T-helper 1 cell treated with Interleukin-12 subunit alpha and Interleukin-12 subunit beta and Interleukin-4 antibody, amounts not matched to agents 30 μg/mL and 1 μg/mL, for 36 hours (primary cell): ENCODE measurements around the gene LPIN2.

Source experiments
- H3K27ac Mint-ChIP-seq: one replicate; pipeline ENCODE4 v1.8.0; 2021; ENCODE audit warnings: mild to moderate bottlenecking, mixed read lengths
- H3K27me3 Mint-ChIP-seq: one replicate; pipeline ENCODE4 v1.8.0; 2021; ENCODE audit warnings: low read depth, mixed read lengths
- H3K36me3 Mint-ChIP-seq: one replicate; pipeline ENCODE4 v1.8.0; 2021; ENCODE audit warnings: low read depth, mixed read lengths
- H3K4me1 Mint-ChIP-seq: one replicate; pipeline ENCODE4 v1.8.0; 2021; ENCODE audit warnings: low read depth, mixed read lengths
- H3K4me3 Mint-ChIP-seq: one replicate; pipeline ENCODE4 v1.8.0; 2021; ENCODE audit warnings: mild to moderate bottlenecking, moderate library complexity, mixed read lengths
- H3K9me3 Mint-ChIP-seq: one replicate; pipeline ENCODE4 v1.8.0; 2021; ENCODE audit warnings: mixed read lengths

LPIN2 gene

GRCh38 chr18:3013024-3013804 lies at the start of gene LPIN2:
Gene LPIN2 (minus strand): TSS chr18:3013144. CDS start chr18:2960840, 52,304 bp downstream.
- Mint-ChIP-seq H3K36me3 (peaks cover 28% of the 10 kb centered on the region), H3K4me1 (peaks cover 62% of the 10 kb centered on the region), H3K27me3 (no peaks in the 10 kb centered on the region), H3K9me3 (no peaks in the 10 kb centered on the region), H3K4me3 (peak within 1 kb of the TSS; percentile 93), H3K27ac (peak within 1 kb of the TSS; percentile 87)

- no peaks in the 10 kb centered on the region for H3K9me3 Mint-ChIP-seq
- peak overlapping the region; percentile 71 for H3K4me3 Mint-ChIP-seq
- H3K27me3 Mint-ChIP-seq = no peaks in the 10 kb centered on the region
- peak overlapping the region; percentile 100 for H3K27ac Mint-ChIP-seq
- H3K36me3 Mint-ChIP-seq = peaks cover 6% of the 10 kb centered on the region
- peaks cover 57% of the 10 kb centered on the region for H3K4me1 Mint-ChIP-seq
Observed at GRCh38 chr18:3061581-3062312, 48.8 kb upstream of the LPIN2 start.

GRCh38 chr18:3060667-3061580 lies 48.0 kb upstream of the LPIN2 start:
- Mint-ChIP-seq H3K4me1 (peaks cover 59% of the 10 kb centered on the region), H3K27ac (peak overlapping the region; percentile 100), H3K9me3 (no peaks in the 10 kb centered on the region), H3K4me3 (peak overlapping the region; percentile 71), H3K27me3 (no peaks in the 10 kb centered on the region), H3K36me3 (peaks cover 9% of the 10 kb centered on the region)

- peaks cover 61% of the 10 kb centered on the region for H3K4me1 Mint-ChIP-seq
- H3K36me3 Mint-ChIP-seq = peaks cover 11% of the 10 kb centered on the region
- peaks cover 3% of the 10 kb centered on the region for H3K9me3 Mint-ChIP-seq
- H3K27ac Mint-ChIP-seq = peak overlapping the region; percentile 98
- H3K27me3 Mint-ChIP-seq = no peaks in the 10 kb centered on the region
- H3K4me3 Mint-ChIP-seq = no peak overlapping the region
Observed at GRCh38 chr18:3059272-3059671, 46.3 kb upstream of the LPIN2 start.

GRCh38 chr18:3058328-3059191 lies 45.6 kb upstream of the LPIN2 start:
- H3K36me3 Mint-ChIP-seq = peaks cover 14% of the 10 kb centered on the region
- peak overlapping the region; percentile 30 for H3K4me3 Mint-ChIP-seq
- no peaks in the 10 kb centered on the region for H3K27me3 Mint-ChIP-seq
- H3K27ac Mint-ChIP-seq = peak overlapping the region; percentile 98
- peaks cover 7% of the 10 kb centered on the region for H3K9me3 Mint-ChIP-seq
- peaks cover 63% of the 10 kb centered on the region for H3K4me1 Mint-ChIP-seq

- peak overlapping the region; percentile 98 for H3K27ac Mint-ChIP-seq
- peaks cover 62% of the 10 kb centered on the region for H3K4me1 Mint-ChIP-seq
- peaks cover 14% of the 10 kb centered on the region for H3K9me3 Mint-ChIP-seq
- H3K27me3 Mint-ChIP-seq = no peaks in the 10 kb centered on the region
- H3K4me3 Mint-ChIP-seq = no peak overlapping the region
- peaks cover 20% of the 10 kb centered on the region for H3K36me3 Mint-ChIP-seq
Observed at GRCh38 chr18:3057526-3057925, 44.6 kb upstream of the LPIN2 start.

GRCh38 chr18:3056311-3056710 lies 43.4 kb upstream of the LPIN2 start:
- Mint-ChIP-seq H3K27me3 (no peaks in the 10 kb centered on the region), H3K9me3 (peaks cover 19% of the 10 kb centered on the region), H3K36me3 (peaks cover 25% of the 10 kb centered on the region), H3K4me1 (peaks cover 60% of the 10 kb centered on the region), H3K27ac (peak overlapping the region; percentile 69), H3K4me3 (no peak overlapping the region)

GRCh38 chr18:3055816-3056215 lies 42.9 kb upstream of the LPIN2 start:
- peaks cover 55% of the 10 kb centered on the region for H3K4me1 Mint-ChIP-seq
- no peak overlapping the region for H3K27ac Mint-ChIP-seq
- H3K36me3 Mint-ChIP-seq = peaks cover 24% of the 10 kb centered on the region
- H3K27me3 Mint-ChIP-seq = no peaks in the 10 kb centered on the region
- H3K4me3 Mint-ChIP-seq = no peak overlapping the region
- peaks cover 19% of the 10 kb centered on the region for H3K9me3 Mint-ChIP-seq

GRCh38 chr18:3055186-3055728 lies 42.3 kb upstream of the LPIN2 start:
- Mint-ChIP-seq H3K36me3 (peaks cover 21% of the 10 kb centered on the region), H3K4me3 (no peak overlapping the region), H3K27ac (no peak overlapping the region), H3K9me3 (peaks cover 19% of the 10 kb centered on the region), H3K27me3 (no peaks in the 10 kb centered on the region), H3K4me1 (peaks cover 49% of the 10 kb centered on the region)

GRCh38 chr18:3054780-3055179 lies 41.8 kb upstream of the LPIN2 start:
- H3K4me1 Mint-ChIP-seq = peaks cover 46% of the 10 kb centered on the region
- peaks cover 19% of the 10 kb centered on the region for H3K9me3 Mint-ChIP-seq
- H3K27me3 Mint-ChIP-seq = no peaks in the 10 kb centered on the region
- peaks cover 21% of the 10 kb centered on the region for H3K36me3 Mint-ChIP-seq
- H3K27ac Mint-ChIP-seq = no peak overlapping the region
- no peak overlapping the region for H3K4me3 Mint-ChIP-seq

- peaks cover 19% of the 10 kb centered on the region for H3K9me3 Mint-ChIP-seq
- no peak overlapping the region for H3K4me3 Mint-ChIP-seq
- no peak overlapping the region for H3K27ac Mint-ChIP-seq
- no peaks in the 10 kb centered on the region for H3K27me3 Mint-ChIP-seq
- H3K4me1 Mint-ChIP-seq = peaks cover 44% of the 10 kb centered on the region
- peaks cover 21% of the 10 kb centered on the region for H3K36me3 Mint-ChIP-seq
Observed at GRCh38 chr18:3054214-3054613, 41.3 kb upstream of the LPIN2 start.

GRCh38 chr18:3053081-3053480 lies 40.1 kb upstream of the LPIN2 start:
- H3K36me3 Mint-ChIP-seq = peaks cover 19% of the 10 kb centered on the region
- H3K27me3 Mint-ChIP-seq = no peaks in the 10 kb centered on the region
- peaks cover 38% of the 10 kb centered on the region for H3K4me1 Mint-ChIP-seq
- peak overlapping the region; percentile 14 for H3K27ac Mint-ChIP-seq
- no peak overlapping the region for H3K4me3 Mint-ChIP-seq
- peaks cover 19% of the 10 kb centered on the region for H3K9me3 Mint-ChIP-seq

- peak overlapping the region; percentile 56 for H3K27ac Mint-ChIP-seq
- peaks cover 19% of the 10 kb centered on the region for H3K9me3 Mint-ChIP-seq
- H3K4me1 Mint-ChIP-seq = peaks cover 34% of the 10 kb centered on the region
- H3K4me3 Mint-ChIP-seq = peak overlapping the region; percentile 11
- peaks cover 19% of the 10 kb centered on the region for H3K36me3 Mint-ChIP-seq
- no peaks in the 10 kb centered on the region for H3K27me3 Mint-ChIP-seq
Observed at GRCh38 chr18:3052411-3052758, 39.4 kb upstream of the LPIN2 start.
